Fibroblast of lung (primary cell): ENCODE data around the gene VPS26C. TPM values are rescaled to one million over a fixed set of nuclear protein-coding genes. Genes with fewer than 3 reads are reported as not detected.
"Not testable (repeated sequence)": the region's sequence is repeated elsewhere in the genome, so short reads cannot be mapped to it uniquely, and the experiment has no call there.

Source experiments
- DNase-seq, 2 donors: peaks; one replicate each; pipeline versions ENCODE4 v3.0.0 to v3.0.0-alpha.2; 2010; ENCODE audit warnings: low read depth in 2 of 2
- H2AFZ ChIP-seq: 2 replicates; pipeline ENCODE4 v1.5.1; 2012; ENCODE audit warnings: low read length, control low read depth, inconsistent platforms
- H3K27ac ChIP-seq: 2 replicates; pipeline ENCODE4 v1.5.1; 2011; ENCODE audit warnings: low read length, control low read depth; ENCODE audit not compliant: insufficient read depth
- H3K27me3 ChIP-seq: 2 replicates; pipeline ENCODE4 v1.5.1; 2011; ENCODE audit warnings: mild to moderate bottlenecking, low read length; ENCODE audit not compliant: control insufficient read depth, insufficient read depth
- H3K36me3 ChIP-seq: 2 replicates; pipeline ENCODE4 v1.5.1; 2011; ENCODE audit warnings: low read length; ENCODE audit not compliant: control insufficient read depth, insufficient read depth
- H3K4me1 ChIP-seq: 2 replicates; pipeline ENCODE4 v1.5.1; 2011; ENCODE audit warnings: low read length; ENCODE audit not compliant: control insufficient read depth, insufficient read depth; ENCODE audit errors: extremely low read depth
- H3K4me2 ChIP-seq: 2 replicates; pipeline ENCODE4 v1.5.1; 2011; ENCODE audit warnings: low read length, control low read depth; ENCODE audit not compliant: insufficient read depth; ENCODE audit errors: extremely low read depth
- H3K4me3 ChIP-seq, 4 experiments: fragments of 200-600 bp in 1 of 4; sonication (generic) in 1 of 4; replicated peaks in 1 of 4; 2 replicates each; pipeline ENCODE4 v1.5.1; 2011 to 2016; ENCODE audit warnings: low read length in 4 of 4, low read depth in 3 of 4, mild to moderate bottlenecking in 3 of 4, control low read depth in 2 of 4, inconsistent platforms in 1 of 4, mixed read lengths in 1 of 4; ENCODE audit not compliant: insufficient read depth in 1 of 4; ENCODE audit errors: control extremely low read depth in 1 of 4
- H3K79me2 ChIP-seq: 2 replicates; pipeline ENCODE4 v1.5.1; 2012; ENCODE audit warnings: mild to moderate bottlenecking, low read length, inconsistent platforms; ENCODE audit not compliant: control insufficient read depth, insufficient read depth
- H3K9ac ChIP-seq: 2 replicates; pipeline ENCODE4 v1.5.1; 2011; ENCODE audit warnings: mild to moderate bottlenecking, low read length, control low read depth; ENCODE audit not compliant: insufficient read depth
- H3K9me3 ChIP-seq: 2 replicates; pipeline ENCODE4 v1.5.1; 2012; ENCODE audit warnings: low read depth, low read length; ENCODE audit not compliant: control insufficient read depth, insufficient read depth
- H4K20me1 ChIP-seq: 2 replicates; pipeline ENCODE4 v1.5.1; 2011; ENCODE audit warnings: low read length; ENCODE audit not compliant: control insufficient read depth, insufficient read depth; ENCODE audit errors: extremely low read depth
- CTCF ChIP-seq, 2 donors: IDR thresholded peaks in 1 of 2; conservative IDR thresholded peaks in 1 of 2; 1 replicate in 1 of 2; 2 replicates in 1 of 2; pipeline ENCODE4 v1.5.1; 2011 to 2012; ENCODE audit warnings: low read length in 2 of 2, control low read depth in 1 of 2, inconsistent platforms in 1 of 2, low read depth in 1 of 2, mild to moderate bottlenecking in 1 of 2
- EZH2 ChIP-seq: IDR thresholded peaks from 2 replicates; pipeline ENCODE4 v1.5.1; 2012; ENCODE audit warnings: low read length, control low read depth, mild to moderate bottlenecking; ENCODE audit errors: missing control alignments
- polyA minus RNA-seq: library from RNA; depleted of rRNA, polyadenylated mRNA; stranded (reverse); fragments of >200 nt; gene quantifications from 2 replicates; pipeline ENCODE4 v1.2.3, GENCODE V29; 2011; ENCODE audit warnings: low replicate concordance
- polyA plus RNA-seq, 2 donors: library from polyadenylated mRNA; depleted of rRNA in 1 of 2; stranded (reverse) in 1 of 2; unstranded in 1 of 2; fragments of >200 nt; gene quantifications; 2 replicates each; pipeline ENCODE4 v1.2.1, GENCODE V29; 2011 to 2012; ENCODE audit warnings: missing spikeins in 1 of 2
- total RNA-seq: library from RNA; depleted of rRNA; stranded (reverse); fragments of >200 nt; gene quantifications from 2 replicates; pipeline ENCODE4 v1.2.1, GENCODE V29; 2014

VPS26C gene
- total RNA-seq (68.8 and 84.4 TPM in 2 replicates), polyA plus RNA-seq (55.9 and 61.4 TPM in 2 replicates), polyA minus RNA-seq (45.0 and 47.4 TPM in 2 replicates)
- 39.2 and 47.7 TPM in 2 replicates for polyA plus RNA-seq (2012)

GRCh38 chr21:37267269-37268185 is at the start of gene VPS26C:
VPS26C (minus strand) TSS chr21:37267334; CDS start chr21:37267294, 40 bp downstream.
- Histone ChIP-seq H3K27me3 (no peaks in the 10 kb centered on the region), H3K36me3 (no peaks in the 10 kb centered on the region), H3K9ac (peak within 1 kb of the TSS; percentile 97), H3K79me2 (peaks cover 41% of the 10 kb centered on the region), H3K4me2 (peak within 1 kb of the TSS; percentile 98), H3K4me3 (peak within 1 kb of the TSS; percentile 73 to 87 (median 82)), H2AFZ (peak within 1 kb of the TSS; percentile 77), H4K20me1 (no peaks in the 10 kb centered on the region), H3K4me1 (no peaks in the 10 kb centered on the region), H3K27ac (peak within 1 kb of the TSS; percentile 99), H3K9me3 (no peaks in the 10 kb centered on the region)
- peak; percentile 99 to 100 for DNase-seq
- no peak for TF ChIP-seq EZH2

- not testable (repeated sequence) for H3K9me3 ChIP-seq, H3K27me3 ChIP-seq, H2AFZ ChIP-seq, H3K79me2 ChIP-seq, H3K9ac ChIP-seq, H3K4me2 ChIP-seq, H4K20me1 ChIP-seq, H3K4me3 ChIP-seq, DNase-seq, H3K36me3 ChIP-seq, H3K27ac ChIP-seq, H3K4me1 ChIP-seq
Observed at GRCh38 chr21:37316072-37316471, 48.9 kb upstream of the VPS26C start.

GRCh38 chr21:37300114-37300751 is 33.1 kb upstream of the VPS26C start:
- TF ChIP-seq CTCF (conservative IDR thresholded peaks at IDR 0.05 in 1 of 2, IDR thresholded peaks at IDR 0.05 in 1 of 2; ENCODE audit: low read depth in 1 of 2, low read length in 2 of 2) (no peak), EZH2 (no peak)
- DNase-seq = no peak

More at GRCh38 chr21:37300114-37300751, 33.1 kb upstream of the VPS26C start:
- Histone ChIP-seq H3K4me3 (no peak overlapping the region), H2AFZ (no peak overlapping the region), H3K79me2 (no peaks in the 10 kb centered on the region), H3K27ac (no peak overlapping the region), H3K9me3 (no peaks in the 10 kb centered on the region), H3K4me1 (no peaks in the 10 kb centered on the region), H3K9ac (no peak overlapping the region), H4K20me1 (no peaks in the 10 kb centered on the region), H3K27me3 (peaks cover 2% of the 10 kb centered on the region), H3K4me2 (no peak overlapping the region), H3K36me3 (no peaks in the 10 kb centered on the region)
